ENCODE results near the gene ZFAND2A. TPM values are rescaled to one million over a fixed set of nuclear protein-coding genes. Genes with fewer than 3 reads are reported as not detected.

The ZFAND2A gene
- total and polyA plus RNA-seq, 2 experiments from 2014 or later, result 32.2 to 52.4 TPM

- 89 to 93% methylated on average over 9 to 11 of the region's 11 CpGs for WGBS, 2 experiments (ENCODE audit: low coverage in 1 of 2, low lambda C conversion rate in 2 of 2, missing lambda C conversion rate in 2 of 2)
These were observed 5.7 kb downstream of the ZFAND2A start for GRCh38 chr7:1154172-1154739.

GRCh38 chr7:1152492-1152891 lies 7.5 kb downstream of the ZFAND2A start:
- peaks cover 40% of the 10 kb centered on the region for H3K36me3 ChIP-seq (ENCODE audit: low read depth)
- no peak overlapping the region for H3K4me3 ChIP-seq
- no peak overlapping the region for H3K9ac ChIP-seq
- no peak for DNase-seq
- H4K20me1 ChIP-seq (ENCODE audit: insufficient read depth), result no peaks in the 10 kb centered on the region
- H3K9me3 ChIP-seq (ENCODE audit: low read depth), result no peaks in the 10 kb centered on the region
- peaks cover 11% of the 10 kb centered on the region for H3K4me1 ChIP-seq (ENCODE audit: insufficient read depth)
- H3F3A ChIP-seq (ENCODE audit: insufficient read depth), result peaks cover 10% of the 10 kb centered on the region; the same call in 1 of the 2 replicates
- H3K79me2 ChIP-seq (ENCODE audit: insufficient read depth), result peaks cover 42% of the 10 kb centered on the region
- no peak overlapping the region for H2AFZ ChIP-seq
- TF ChIP-seq EZH2phosphoT487 (IDR thresholded peaks at IDR 0.05; ENCODE audit: insufficient read depth, low read depth), result no peak
- TF ChIP-seq EZH2 (IDR thresholded peaks at IDR 0.05; ENCODE audit: insufficient read depth, poor library complexity, severe bottlenecking), result no peak
- in situ Hi-C loops (cut with MboI), result no loop called here
- H3K27me3 ChIP-seq (replicated peaks; ENCODE audit: insufficient read depth), result no peaks in the 10 kb centered on the region
- no peaks in the 10 kb centered on the region for H3K9me2 ChIP-seq (ENCODE audit: insufficient read depth)
- H3K27ac ChIP-seq, result no peak overlapping the region
- H3K4me2 ChIP-seq (ENCODE audit: unreplicated experiment), result no peak overlapping the region
- 91 to 93% methylated on average over 15 of the region's 15 CpGs for WGBS, 2 experiments (ENCODE audit: low coverage in 1 of 2, low lambda C conversion rate in 2 of 2, missing lambda C conversion rate in 2 of 2)

More at GRCh38 chr7:1154172-1154739, 5.7 kb downstream of the ZFAND2A start:
- Histone ChIP-seq H3K4me2 (ENCODE audit: unreplicated experiment) (no peak overlapping the region), H3K9me3 (ENCODE audit: low read depth) (no peaks in the 10 kb centered on the region), H3K9me2 (ENCODE audit: insufficient read depth) (no peaks in the 10 kb centered on the region), H3K27me3 (replicated peaks; ENCODE audit: insufficient read depth) (no peaks in the 10 kb centered on the region), H4K20me1 (ENCODE audit: insufficient read depth) (no peaks in the 10 kb centered on the region), H3F3A (ENCODE audit: insufficient read depth) (peaks cover 14% of the 10 kb centered on the region; the same call in 1 of the 2 replicates), H3K9ac (no peak overlapping the region), H3K27ac (no peak overlapping the region), H3K4me3 (no peak overlapping the region), H2AFZ (no peak overlapping the region), H3K79me2 (ENCODE audit: insufficient read depth) (peaks cover 59% of the 10 kb centered on the region), H3K4me1 (ENCODE audit: insufficient read depth) (peaks cover 19% of the 10 kb centered on the region), H3K36me3 (ENCODE audit: low read depth) (peaks cover 40% of the 10 kb centered on the region)
- DNase-seq, result no peak
- TF ChIP-seq EZH2 (IDR thresholded peaks at IDR 0.05; ENCODE audit: insufficient read depth, poor library complexity, severe bottlenecking) (no peak), EZH2phosphoT487 (IDR thresholded peaks at IDR 0.05; ENCODE audit: insufficient read depth, low read depth) (no peak)
- in situ Hi-C loops (cut with MboI), result no loop called here

DNA sequence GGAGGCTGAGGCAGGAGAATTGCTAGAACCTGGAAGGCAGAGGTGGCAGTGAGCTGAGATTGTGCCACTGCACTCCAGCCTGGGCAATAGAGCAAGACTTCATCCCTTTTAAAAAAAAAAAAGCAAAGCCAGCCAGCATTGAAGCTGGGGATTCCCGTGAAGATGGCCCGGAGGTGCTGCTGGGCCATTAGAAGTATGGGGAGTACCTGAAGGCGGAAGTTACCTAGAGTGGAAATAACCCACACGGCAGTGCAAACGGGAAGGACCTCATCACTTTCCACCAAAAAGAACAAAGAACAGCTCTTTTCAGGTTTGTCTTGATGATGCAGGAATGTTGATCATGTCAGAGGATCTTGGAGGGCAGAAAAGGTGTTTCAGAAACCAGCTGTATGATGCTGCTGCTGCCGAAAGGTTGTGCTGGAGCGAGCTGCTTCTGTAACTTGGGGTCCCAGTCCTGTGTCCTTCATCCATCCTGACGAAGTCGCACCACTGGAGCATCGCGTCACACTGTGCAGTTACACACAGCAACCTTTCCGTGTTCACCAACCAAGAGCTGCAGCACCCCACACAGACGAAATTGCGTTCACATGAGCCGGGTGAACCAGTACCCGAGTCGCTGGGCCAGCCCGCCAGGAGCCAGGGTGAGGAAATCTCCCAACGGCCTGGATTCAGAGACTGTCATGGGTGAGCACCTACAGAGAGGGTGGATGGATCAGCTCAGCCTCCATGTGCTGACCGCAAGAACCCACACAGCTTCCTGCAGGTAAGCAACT lies 8.2 kb downstream of the ZFAND2A start:
- Histone ChIP-seq H3K79me2 (ENCODE audit: insufficient read depth) (peaks cover 35% of the 10 kb centered on the region), H3K9me2 (ENCODE audit: insufficient read depth) (no peaks in the 10 kb centered on the region), H2AFZ (no peak overlapping the region), H3K36me3 (ENCODE audit: low read depth) (peaks cover 34% of the 10 kb centered on the region; the same call in 1 of the 2 replicates), H3K9me3 (ENCODE audit: low read depth) (no peaks in the 10 kb centered on the region), H3K4me3 (no peak overlapping the region), H3K9ac (no peak overlapping the region), H3K4me1 (ENCODE audit: insufficient read depth) (peaks cover 4% of the 10 kb centered on the region), H3K4me2 (ENCODE audit: unreplicated experiment) (no peak overlapping the region), H3F3A (ENCODE audit: insufficient read depth) (0 out of 2 replicates have a peak, but pooled peaks cover 5% of the 10 kb centered on the region), H4K20me1 (ENCODE audit: insufficient read depth) (no peaks in the 10 kb centered on the region), H3K27me3 (replicated peaks; ENCODE audit: insufficient read depth) (no peaks in the 10 kb centered on the region), H3K27ac (no peak overlapping the region)
- in situ Hi-C loops (cut with MboI), result no loop called here
- no peak for DNase-seq
- WGBS, 2 experiments (ENCODE audit: low coverage in 1 of 2, low lambda C conversion rate in 2 of 2, missing lambda C conversion rate in 2 of 2), result 91 to 92% methylated on average over 20 of the region's 20 CpGs
- TF ChIP-seq EZH2 (IDR thresholded peaks at IDR 0.05; ENCODE audit: insufficient read depth, poor library complexity, severe bottlenecking) (no peak), EZH2phosphoT487 (IDR thresholded peaks at IDR 0.05; ENCODE audit: insufficient read depth, low read depth) (no peak)

DNA sequence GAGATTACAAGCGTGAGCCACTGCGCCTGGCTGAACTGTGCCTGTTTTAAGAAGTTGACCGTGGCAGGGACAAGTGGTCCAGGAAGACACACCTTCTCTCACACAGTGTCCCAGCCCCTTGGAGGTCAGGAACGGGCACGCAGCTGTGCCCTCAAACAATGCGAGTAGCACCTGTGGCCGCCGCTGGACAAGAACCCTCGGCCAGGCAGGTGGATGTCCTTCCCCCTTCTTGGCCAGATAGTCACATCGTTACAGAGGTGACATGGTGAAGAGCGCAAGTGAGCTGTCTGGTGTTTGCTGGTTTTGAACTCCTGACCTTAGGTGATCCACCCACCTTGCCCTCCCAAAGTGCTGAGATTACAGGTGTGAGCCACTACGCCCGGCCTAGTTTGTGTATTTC lies 8.8 kb downstream of the ZFAND2A start:
- H3K36me3 ChIP-seq (ENCODE audit: low read depth), result peaks cover 34% of the 10 kb centered on the region; the same call in 1 of the 2 replicates
- H3K4me2 ChIP-seq (ENCODE audit: unreplicated experiment), result no peak overlapping the region
- peaks cover 30% of the 10 kb centered on the region for H3K79me2 ChIP-seq (ENCODE audit: insufficient read depth)
- H3K4me3 ChIP-seq, result no peak overlapping the region
- in situ Hi-C loops (cut with MboI), result no loop called here
- no peak overlapping the region for H3K9ac ChIP-seq
- H3K9me2 ChIP-seq (ENCODE audit: insufficient read depth), result no peaks in the 10 kb centered on the region
- WGBS, 2 experiments (ENCODE audit: low coverage in 1 of 2, low lambda C conversion rate in 2 of 2, missing lambda C conversion rate in 2 of 2), result 88 to 94% methylated on average over 13 of the region's 13 CpGs
- H3K27ac ChIP-seq, result no peak overlapping the region
- no peaks in the 10 kb centered on the region for H3K4me1 ChIP-seq (ENCODE audit: insufficient read depth)
- H3K9me3 ChIP-seq (ENCODE audit: low read depth), result no peaks in the 10 kb centered on the region
- no peak for DNase-seq
- H3F3A ChIP-seq (ENCODE audit: insufficient read depth), result 0 out of 2 replicates have a peak, but pooled peaks cover 5% of the 10 kb centered on the region
- TF ChIP-seq EZH2phosphoT487 (IDR thresholded peaks at IDR 0.05; ENCODE audit: insufficient read depth, low read depth) (no peak), EZH2 (IDR thresholded peaks at IDR 0.05; ENCODE audit: insufficient read depth, poor library complexity, severe bottlenecking) (no peak)
- no peaks in the 10 kb centered on the region for H4K20me1 ChIP-seq (ENCODE audit: insufficient read depth)
- H2AFZ ChIP-seq, result no peak overlapping the region
- H3K27me3 ChIP-seq (replicated peaks; ENCODE audit: insufficient read depth), result no peaks in the 10 kb centered on the region
